ENCODE data around the gene CNTNAP5.

Gene CNTNAP5

GRCh38 chr2:124289615-124290014, 264.5 kb downstream of the CNTNAP5 start:
- Histone ChIP-seq H3K9me2 (replicated peaks; ENCODE audit: low read depth, low read length) (no peaks in the 10 kb centered on the region), H3K9me3 (ENCODE audit: insufficient read depth, low read depth, low read length) (no peaks in the 10 kb centered on the region), H3K4me2 (ENCODE audit: low read depth, low read length, poor library complexity, severe bottlenecking) (no peak overlapping the region), H3F3A (ENCODE audit: low read depth) (no peaks in the 10 kb centered on the region), H3K4me3 (ENCODE audit: low read length, poor library complexity, severe bottlenecking) (no peak overlapping the region), H3K4me1 (ENCODE audit: insufficient read depth, low read length, poor library complexity, severe bottlenecking) (no peaks in the 10 kb centered on the region), H3K27me3 (ENCODE audit: insufficient read depth, low read length, poor library complexity, severe bottlenecking) (no peaks in the 10 kb centered on the region), H3K79me2 (ENCODE audit: insufficient read depth, low read length) (no peaks in the 10 kb centered on the region), H4K20me1 (ENCODE audit: insufficient read depth, low read length, poor library complexity, severe bottlenecking) (no peaks in the 10 kb centered on the region), H3K36me3 (ENCODE audit: insufficient read depth, low read length) (no peaks in the 10 kb centered on the region), H3K9ac (ENCODE audit: low read depth, low read length, poor library complexity, severe bottlenecking) (no peak overlapping the region), H2AFZ (ENCODE audit: low read length) (no peak overlapping the region)
- TF ChIP-seq EZH2phosphoT487 (IDR thresholded peaks at IDR 0.05; ENCODE audit: borderline replicate concordance), result no peak
- TF ChIP-seq CTCF (conservative IDR thresholded peaks at IDR 0.05; ENCODE audit: low read length), result no peak

GRCh38 chr2:124296470-124296869, 271.4 kb downstream of the CNTNAP5 start:
- H3K9me2 ChIP-seq (replicated peaks; ENCODE audit: low read depth, low read length), result no peaks in the 10 kb centered on the region
- no peak overlapping the region for H2AFZ ChIP-seq (ENCODE audit: low read length)
- no peak overlapping the region for H3K9ac ChIP-seq (ENCODE audit: low read depth, low read length, poor library complexity, severe bottlenecking)

GRCh38 chr2:124301915-124302314, 276.8 kb downstream of the CNTNAP5 start:
- TF ChIP-seq EZH2phosphoT487 (IDR thresholded peaks at IDR 0.05; ENCODE audit: borderline replicate concordance) (no peak), CTCF (conservative IDR thresholded peaks at IDR 0.05; ENCODE audit: low read length) (no peak)
- Histone ChIP-seq H3K9me3 (ENCODE audit: insufficient read depth, low read depth, low read length) (no peaks in the 10 kb centered on the region), H3K4me1 (ENCODE audit: insufficient read depth, low read length, poor library complexity, severe bottlenecking) (no peaks in the 10 kb centered on the region), H3K36me3 (ENCODE audit: insufficient read depth, low read length) (no peaks in the 10 kb centered on the region), H2AFZ (ENCODE audit: low read length) (no peak overlapping the region), H3K9ac (ENCODE audit: low read depth, low read length, poor library complexity, severe bottlenecking) (no peak overlapping the region), H3K79me2 (ENCODE audit: insufficient read depth, low read length) (no peaks in the 10 kb centered on the region), H3K4me2 (ENCODE audit: low read depth, low read length, poor library complexity, severe bottlenecking) (no peak overlapping the region), H3K9me2 (replicated peaks; ENCODE audit: low read depth, low read length) (no peaks in the 10 kb centered on the region), H3K4me3 (ENCODE audit: low read length, poor library complexity, severe bottlenecking) (no peak overlapping the region), H4K20me1 (ENCODE audit: insufficient read depth, low read length, poor library complexity, severe bottlenecking) (no peaks in the 10 kb centered on the region), H3K27me3 (ENCODE audit: insufficient read depth, low read length, poor library complexity, severe bottlenecking) (no peaks in the 10 kb centered on the region), H3F3A (ENCODE audit: low read depth) (no peaks in the 10 kb centered on the region)

More at GRCh38 chr2:124296470-124296869, 271.4 kb downstream of the CNTNAP5 start:
- no peaks in the 10 kb centered on the region for H3K36me3 ChIP-seq (ENCODE audit: insufficient read depth, low read length)
- no peak for TF ChIP-seq CTCF (conservative IDR thresholded peaks at IDR 0.05; ENCODE audit: low read length)
- no peak for TF ChIP-seq EZH2phosphoT487 (IDR thresholded peaks at IDR 0.05; ENCODE audit: borderline replicate concordance)
- no peaks in the 10 kb centered on the region for H3K9me3 ChIP-seq (ENCODE audit: insufficient read depth, low read depth, low read length)
- H3K4me1 ChIP-seq (ENCODE audit: insufficient read depth, low read length, poor library complexity, severe bottlenecking), result no peaks in the 10 kb centered on the region
- H3K4me2 ChIP-seq (ENCODE audit: low read depth, low read length, poor library complexity, severe bottlenecking), result no peak overlapping the region
- H3F3A ChIP-seq (ENCODE audit: low read depth), result no peaks in the 10 kb centered on the region
- no peaks in the 10 kb centered on the region for H4K20me1 ChIP-seq (ENCODE audit: insufficient read depth, low read length, poor library complexity, severe bottlenecking)
- no peaks in the 10 kb centered on the region for H3K27me3 ChIP-seq (ENCODE audit: insufficient read depth, low read length, poor library complexity, severe bottlenecking)
- no peaks in the 10 kb centered on the region for H3K79me2 ChIP-seq (ENCODE audit: insufficient read depth, low read length)
- no peak overlapping the region for H3K4me3 ChIP-seq (ENCODE audit: low read length, poor library complexity, severe bottlenecking)
